Muscle of leg (tissue), 11 donors: ENCODE data around the gene CHGA. TPM values are rescaled to one million over a fixed set of nuclear protein-coding genes. Genes with fewer than 3 reads are reported as not detected.

Experiments used
- DNase-seq: peaks from one replicate; pipeline ENCODE4 v3.0.0; 2013
- H3K27ac ChIP-seq: one replicate; pipeline ENCODE4 v1.5.1; 2013; ENCODE audit warnings: mild to moderate bottlenecking, low read length, control low read depth
- H3K27me3 ChIP-seq: one replicate; pipeline ENCODE4 v1.6.1; 2013; ENCODE audit warnings: low read length; ENCODE audit not compliant: control insufficient read depth, insufficient read depth
- H3K36me3 ChIP-seq: one replicate; pipeline ENCODE4 v1.6.1; 2013; ENCODE audit warnings: low read length; ENCODE audit not compliant: control insufficient read depth, insufficient read depth
- H3K4me1 ChIP-seq: one replicate; pipeline ENCODE4 v1.6.1; 2013; ENCODE audit warnings: low read length; ENCODE audit not compliant: control insufficient read depth, insufficient read depth
- H3K4me3 ChIP-seq: one replicate; pipeline ENCODE4 v1.5.1; 2013; ENCODE audit warnings: low read length, control low read depth
- H3K9me3 ChIP-seq: replicated peaks from 2 replicates; pipeline ENCODE4 v1.6.1; 2013; ENCODE audit warnings: low read depth, low read length; ENCODE audit not compliant: control insufficient read depth
- WGBS: methylation state at CpG from one replicate; pipeline ENCODE4 v1.1.5; 2013; ENCODE audit warnings: missing lambda C conversion rate; ENCODE audit not compliant: insufficient coverage; 5-methylcytosine and 5-hydroxymethylcytosine counted together
- polyA plus RNA-seq, 8 donors: library from polyadenylated mRNA; unstranded; fragments of 120-200 nt; gene quantifications; one replicate each; pipeline versions ENCODE4 v1.2.1 to v1.2.3, GENCODE V29; 2013; ENCODE audit warnings: inconsistent platforms in 1 of 8, low replicate concordance in 1 of 8; ENCODE audit not compliant: insufficient read length in 8 of 8, insufficient read depth in 1 of 8
- total RNA-seq: library from RNA; stranded (reverse); fragments of 120-200 nt; gene quantifications from one replicate; pipeline ENCODE4 v1.2.4, GENCODE V29; 2013

CHGA gene
- total and polyA plus RNA-seq, 9 donors, result 0.13 to 20.9 (median 0.50) TPM; not detected in 2

GRCh38 chr14:92902726-92903125 lies 20.2 kb upstream of the CHGA start:
- Histone ChIP-seq H3K4me3 (no peak overlapping the region), H3K4me1 (no peaks in the 10 kb centered on the region), H3K27me3 (peaks cover 20% of the 10 kb centered on the region), H3K27ac (no peak overlapping the region), H3K9me3 (no peaks in the 10 kb centered on the region), H3K36me3 (no peaks in the 10 kb centered on the region)
- WGBS, result 16% methylated on average over 11 of the region's 17 CpGs
- DNase-seq, result no peak

- Histone ChIP-seq H3K4me3 (no peak overlapping the region), H3K27me3 (peaks cover 20% of the 10 kb centered on the region), H3K9me3 (no peaks in the 10 kb centered on the region), H3K4me1 (no peaks in the 10 kb centered on the region), H3K27ac (no peak overlapping the region), H3K36me3 (no peaks in the 10 kb centered on the region)
- 78% methylated on average over 5 of the region's 6 CpGs for WGBS
- no peak for DNase-seq
Observed at GRCh38 chr14:92903359-92903758, 19.6 kb upstream of the CHGA start.

- peaks cover 20% of the 10 kb centered on the region for H3K27me3 ChIP-seq
- 82% methylated on average over 5 of the region's 8 CpGs for WGBS
- H3K9me3 ChIP-seq, result no peaks in the 10 kb centered on the region
- no peak for DNase-seq
- H3K36me3 ChIP-seq, result no peaks in the 10 kb centered on the region
- no peaks in the 10 kb centered on the region for H3K4me1 ChIP-seq
- H3K27ac ChIP-seq, result no peak overlapping the region
- H3K4me3 ChIP-seq, result no peak overlapping the region
Observed at GRCh38 chr14:92905667-92906066, 17.3 kb upstream of the CHGA start.

- H3K27ac ChIP-seq, result no peak overlapping the region
- no peak for DNase-seq
- no peaks in the 10 kb centered on the region for H3K36me3 ChIP-seq
- WGBS, result 72% methylated on average over 4 of the region's 6 CpGs
- peaks cover 20% of the 10 kb centered on the region for H3K27me3 ChIP-seq
- no peaks in the 10 kb centered on the region for H3K4me1 ChIP-seq
- H3K9me3 ChIP-seq, result no peaks in the 10 kb centered on the region
- no peak overlapping the region for H3K4me3 ChIP-seq
Observed at GRCh38 chr14:92906420-92906819, 16.5 kb upstream of the CHGA start.

GRCh38 chr14:92906823-92907222 lies 16.1 kb upstream of the CHGA start:
- Histone ChIP-seq H3K36me3 (no peaks in the 10 kb centered on the region), H3K9me3 (no peaks in the 10 kb centered on the region), H3K27ac (no peak overlapping the region), H3K27me3 (peaks cover 20% of the 10 kb centered on the region), H3K4me1 (no peaks in the 10 kb centered on the region), H3K4me3 (no peak overlapping the region)
- 39% methylated on average over 3 of the region's 6 CpGs for WGBS
- DNase-seq, result no peak

GRCh38 chr14:92907316-92907911 lies 15.5 kb upstream of the CHGA start:
- no CpG with 5 or more reads among the region's 6 CpGs for WGBS
- H3K36me3 ChIP-seq, result no peaks in the 10 kb centered on the region
- H3K4me3 ChIP-seq, result no peak overlapping the region

GRCh38 chr14:92914087-92914656 lies 8.8 kb upstream of the CHGA start:
- no peaks in the 10 kb centered on the region for H3K4me1 ChIP-seq
- H3K27me3 ChIP-seq, result peaks cover 2% of the 10 kb centered on the region
- no peaks in the 10 kb centered on the region for H3K36me3 ChIP-seq
- no CpG with 5 or more reads among the region's 7 CpGs for WGBS
- H3K4me3 ChIP-seq, result no peak overlapping the region
- no peaks in the 10 kb centered on the region for H3K9me3 ChIP-seq
- H3K27ac ChIP-seq, result no peak overlapping the region
- peak; percentile 38 for DNase-seq

More at GRCh38 chr14:92907316-92907911, 15.5 kb upstream of the CHGA start:
- Histone ChIP-seq H3K27ac (no peak overlapping the region), H3K9me3 (no peaks in the 10 kb centered on the region), H3K27me3 (peaks cover 17% of the 10 kb centered on the region), H3K4me1 (no peaks in the 10 kb centered on the region)
- DNase-seq, result no peak

GRCh38 chr14:92916201-92916600 lies 6.7 kb upstream of the CHGA start:
- H3K27me3 ChIP-seq, result peaks cover 6% of the 10 kb centered on the region
- H3K9me3 ChIP-seq, result no peaks in the 10 kb centered on the region
- H3K4me1 ChIP-seq, result no peaks in the 10 kb centered on the region
- H3K36me3 ChIP-seq, result no peaks in the 10 kb centered on the region
- no peak overlapping the region for H3K27ac ChIP-seq
- no peak overlapping the region for H3K4me3 ChIP-seq
- WGBS, result 72% methylated on average over 4 of the region's 4 CpGs
- DNase-seq, result no peak

- H3K4me1 ChIP-seq, result no peaks in the 10 kb centered on the region
- no peak for DNase-seq
- H3K4me3 ChIP-seq, result no peak overlapping the region
- H3K36me3 ChIP-seq, result no peaks in the 10 kb centered on the region
- peaks cover 12% of the 10 kb centered on the region for H3K27me3 ChIP-seq
- no peak overlapping the region for H3K27ac ChIP-seq
- 59% methylated on average over 7 of the region's 14 CpGs for WGBS
- no peaks in the 10 kb centered on the region for H3K9me3 ChIP-seq
Observed at GRCh38 chr14:92917041-92917940, 5.7 kb upstream of the CHGA start.

- no peaks in the 10 kb centered on the region for H3K9me3 ChIP-seq
- no peaks in the 10 kb centered on the region for H3K36me3 ChIP-seq
- H3K4me1 ChIP-seq, result peaks cover 2% of the 10 kb centered on the region
- 76% methylated on average over 7 of the region's 7 CpGs for WGBS
- H3K27me3 ChIP-seq, result peaks cover 18% of the 10 kb centered on the region
- H3K27ac ChIP-seq, result no peak overlapping the region
- H3K4me3 ChIP-seq, result no peak overlapping the region
- DNase-seq, result no peak
Observed at GRCh38 chr14:92917956-92918355, 5.0 kb upstream of the CHGA start.
